Measurements from ENCODE around the gene PROZ. TPM values are rescaled to one million over a fixed set of nuclear protein-coding genes. Genes with fewer than 3 reads are reported as not detected.
"Not testable (repeated sequence)": the region's sequence is repeated elsewhere in the genome, so short reads cannot be mapped to it uniquely, and the experiment has no call there.

Gene PROZ
- total and polyA plus RNA-seq, 7 experiments from 2014 or later, result 0.24 TPM; not detected in 6

DNA sequence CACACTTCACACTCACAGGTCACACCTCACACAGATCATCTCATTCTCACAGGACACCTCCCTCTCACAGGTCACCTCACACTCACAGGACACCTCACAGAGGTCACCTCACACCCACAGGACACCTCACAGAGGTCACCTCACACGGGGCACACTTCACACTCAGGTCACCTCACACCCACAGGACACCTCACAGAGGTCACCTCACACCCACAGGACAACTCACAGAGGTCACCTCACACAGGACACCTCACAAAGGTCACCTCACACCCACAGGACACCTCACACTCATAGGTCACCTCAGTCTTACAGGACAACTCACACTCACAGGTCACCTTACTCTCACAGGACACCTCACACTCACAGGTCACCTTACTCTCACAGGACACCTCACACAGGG, 46.0 kb upstream of the PROZ start:
- CTCF ChIA-PET; H3K27me3 Mint-ChIP-seq; intact Hi-C loops (cut with micrococcal nuclease); H3K4me1 Mint-ChIP-seq; H3K4me3 ChIP-seq (ENCODE audit: low read length); DNase-seq; H3K27me3 ChIP-seq (ENCODE audit: control insufficient read depth in 2 of 2, insufficient read depth in 2 of 2, low read length in 2 of 2); ATAC-seq; H3K9me3 Mint-ChIP-seq; H3K4me1 ChIP-seq (ENCODE audit: control insufficient read depth in 2 of 2, insufficient read depth in 2 of 2, low read length in 2 of 2); H3K36me3 ChIP-seq (ENCODE audit: control insufficient read depth in 2 of 3, insufficient read depth in 3 of 3, low read length in 3 of 3); H3K36me3 Mint-ChIP-seq; H3K9me3 ChIP-seq (ENCODE audit: control insufficient read depth in 2 of 3, low read length in 3 of 3); H3K27ac ChIP-seq (ENCODE audit: low read depth, low read length); H3K4me3 Mint-ChIP-seq; POLR2A ChIA-PET; H3K27ac Mint-ChIP-seq: not testable (repeated sequence)

DNA sequence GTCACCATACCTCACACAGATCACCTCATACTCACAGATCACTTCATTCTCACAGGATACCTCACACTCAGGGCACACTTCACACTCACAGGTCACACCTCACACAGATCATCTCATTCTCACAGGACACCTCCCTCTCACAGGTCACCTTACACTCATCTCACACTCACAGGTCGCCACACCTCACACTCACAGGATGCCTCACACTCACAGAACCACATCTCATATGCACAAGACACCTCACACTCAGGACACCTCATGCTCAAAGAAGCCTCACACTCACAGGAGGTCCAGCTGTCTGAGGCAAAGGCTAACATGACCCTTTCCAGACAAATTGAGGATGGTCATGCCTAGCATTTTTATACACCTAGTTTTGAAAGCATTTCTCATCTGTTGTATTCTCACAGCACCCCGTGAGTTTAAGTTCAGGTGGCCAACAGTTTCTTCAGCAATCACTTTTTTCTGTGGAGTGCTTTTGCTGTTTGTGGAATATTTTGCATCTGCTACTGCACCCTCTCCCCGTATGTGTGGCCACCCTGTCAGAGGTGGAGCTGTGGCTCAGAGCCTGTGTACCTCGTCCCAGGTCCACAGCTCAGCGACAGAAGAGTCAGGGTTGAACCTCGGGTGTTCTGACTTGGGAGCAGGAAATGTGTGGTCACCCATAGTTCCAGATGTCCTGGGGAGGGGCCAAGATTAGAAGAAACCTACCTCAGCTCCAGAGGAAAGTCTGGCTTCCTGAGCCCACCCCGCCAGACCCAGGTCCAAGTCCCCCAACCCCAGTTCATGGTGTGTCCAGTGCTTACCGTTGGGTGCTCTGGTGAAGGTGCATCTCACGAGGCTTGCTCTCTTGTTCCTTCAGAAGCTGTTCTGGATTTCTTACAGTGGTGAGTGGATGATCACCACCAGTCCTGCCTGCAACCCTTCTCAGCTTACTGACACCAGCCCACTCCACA, 45.3 kb upstream of the PROZ start:
- Histone ChIP-seq H3K4me1 (ENCODE audit: control insufficient read depth in 2 of 2, insufficient read depth in 2 of 2, low read length in 2 of 2) (peaks cover 3 to 6% of the 10 kb centered on the region in 2 donors), H3K4me3 (ENCODE audit: low read length) (no peak overlapping the region), H3K9me3 (ENCODE audit: control insufficient read depth in 2 of 3, low read length in 3 of 3) (no peaks in the 10 kb centered on the region), H3K36me3 (ENCODE audit: control insufficient read depth in 2 of 3, insufficient read depth in 3 of 3, low read length in 3 of 3) (no peaks in the 10 kb centered on the region), H3K27me3 (ENCODE audit: control insufficient read depth in 2 of 2, insufficient read depth in 2 of 2, low read length in 2 of 2) (peaks cover 0 to 8% of the 10 kb centered on the region in 2 donors), H3K27ac (ENCODE audit: low read depth, low read length) (no peak overlapping the region)
- H3K27me3 Mint-ChIP-seq, result peaks cover 0 to 6% (median 0%) of the 10 kb centered on the region in 5 donors
- POLR2A ChIA-PET, result no interaction called here
- H3K27ac Mint-ChIP-seq, result no peak overlapping the region
- CTCF ChIA-PET, result no interaction called here
- H3K36me3 Mint-ChIP-seq, result no peaks in the 10 kb centered on the region
- intact Hi-C loops (cut with micrococcal nuclease), result no loop called here
- no peak for ATAC-seq
- peaks cover 0 to 3% (median 0%) of the 10 kb centered on the region in 7 donors for H3K4me1 Mint-ChIP-seq
- H3K9me3 Mint-ChIP-seq, result no peaks in the 10 kb centered on the region
- DNase-seq, result no peak
- no peak overlapping the region for H3K4me3 Mint-ChIP-seq

- POLR2A ChIA-PET, result no interaction called here
- H3K4me3 Mint-ChIP-seq, result no peak overlapping the region
- H3K27ac Mint-ChIP-seq, result no peak overlapping the region
- DNase-seq (no peak), ATAC-seq (no peak)
- CTCF ChIA-PET, result no interaction called here
- intact Hi-C loops (cut with micrococcal nuclease), result no loop called here
- H3K36me3 Mint-ChIP-seq, result no peaks in the 10 kb centered on the region
- Histone ChIP-seq H3K9me3 (ENCODE audit: control insufficient read depth in 2 of 3, low read length in 3 of 3) (no peaks in the 10 kb centered on the region), H3K4me3 (ENCODE audit: low read length) (no peak overlapping the region), H3K27me3 (ENCODE audit: control insufficient read depth in 2 of 2, insufficient read depth in 2 of 2, low read length in 2 of 2) (peaks cover 0 to 8% of the 10 kb centered on the region in 2 donors), H3K27ac (ENCODE audit: low read depth, low read length) (no peak overlapping the region), H3K36me3 (ENCODE audit: control insufficient read depth in 2 of 3, insufficient read depth in 3 of 3, low read length in 3 of 3) (no peaks in the 10 kb centered on the region), H3K4me1 (ENCODE audit: control insufficient read depth in 2 of 2, insufficient read depth in 2 of 2, low read length in 2 of 2) (peaks cover 3 to 6% of the 10 kb centered on the region in 2 donors)
- H3K27me3 Mint-ChIP-seq, result peaks cover 0 to 6% (median 0%) of the 10 kb centered on the region in 5 donors
- H3K4me1 Mint-ChIP-seq, result peaks cover 0 to 3% (median 0%) of the 10 kb centered on the region in 7 donors
- no peaks in the 10 kb centered on the region for H3K9me3 Mint-ChIP-seq
These were observed 44.6 kb upstream of the PROZ start for GRCh38 chr13:113113846-113114271.

- Histone ChIP-seq H3K4me1 (ENCODE audit: control insufficient read depth in 2 of 2, insufficient read depth in 2 of 2, low read length in 2 of 2) (peaks cover 3 to 4% of the 10 kb centered on the region in 2 donors), H3K36me3 (ENCODE audit: control insufficient read depth in 2 of 3, insufficient read depth in 3 of 3, low read length in 3 of 3) (no peaks in the 10 kb centered on the region), H3K27ac (ENCODE audit: low read depth, low read length) (no peak overlapping the region), H3K4me3 (ENCODE audit: low read length) (no peak overlapping the region), H3K9me3 (ENCODE audit: control insufficient read depth in 2 of 3, low read length in 3 of 3) (no peaks in the 10 kb centered on the region), H3K27me3 (ENCODE audit: control insufficient read depth in 2 of 2, insufficient read depth in 2 of 2, low read length in 2 of 2) (peaks cover 0 to 3% of the 10 kb centered on the region in 2 donors)
- ChIA-PET POLR2A (no interaction called here), CTCF (no interaction called here)
- Mint-ChIP-seq H3K9me3 (no peaks in the 10 kb centered on the region), H3K27me3 (peaks cover 0 to 3% (median 0%) of the 10 kb centered on the region in 5 donors), H3K36me3 (no peaks in the 10 kb centered on the region), H3K4me1 (no peaks in the 10 kb centered on the region), H3K4me3 (no peak overlapping the region), H3K27ac (no peak overlapping the region)
- no peak for ATAC-seq
- DNase-seq, result no peak
- intact Hi-C loops (cut with micrococcal nuclease), result no loop called here
These were observed 43.7 kb upstream of the PROZ start for GRCh38 chr13:113114511-113115362.

- ATAC-seq (no peak), DNase-seq (no peak)
- Histone ChIP-seq H3K4me1 (ENCODE audit: control insufficient read depth in 2 of 2, insufficient read depth in 2 of 2, low read length in 2 of 2) (peaks cover 0 to 3% of the 10 kb centered on the region in 2 donors), H3K4me3 (ENCODE audit: low read length) (no peak overlapping the region), H3K36me3 (ENCODE audit: control insufficient read depth in 2 of 3, insufficient read depth in 3 of 3, low read length in 3 of 3) (no peaks in the 10 kb centered on the region), H3K27me3 (ENCODE audit: control insufficient read depth in 2 of 2, insufficient read depth in 2 of 2, low read length in 2 of 2) (no peaks in the 10 kb centered on the region), H3K27ac (ENCODE audit: low read depth, low read length) (no peak overlapping the region), H3K9me3 (ENCODE audit: control insufficient read depth in 2 of 3, low read length in 3 of 3) (no peaks in the 10 kb centered on the region)
- ChIA-PET POLR2A (no interaction called here), CTCF (no interaction called here)
- Mint-ChIP-seq H3K4me3 (no peak overlapping the region), H3K27me3 (peaks cover 0 to 3% (median 0%) of the 10 kb centered on the region in 5 donors), H3K36me3 (no peaks in the 10 kb centered on the region), H3K9me3 (no peaks in the 10 kb centered on the region), H3K27ac (no peak overlapping the region), H3K4me1 (no peaks in the 10 kb centered on the region)
- intact Hi-C loops (cut with micrococcal nuclease), result no loop called here
These were observed 42.9 kb upstream of the PROZ start for GRCh38 chr13:113115363-113116205.

DNA sequence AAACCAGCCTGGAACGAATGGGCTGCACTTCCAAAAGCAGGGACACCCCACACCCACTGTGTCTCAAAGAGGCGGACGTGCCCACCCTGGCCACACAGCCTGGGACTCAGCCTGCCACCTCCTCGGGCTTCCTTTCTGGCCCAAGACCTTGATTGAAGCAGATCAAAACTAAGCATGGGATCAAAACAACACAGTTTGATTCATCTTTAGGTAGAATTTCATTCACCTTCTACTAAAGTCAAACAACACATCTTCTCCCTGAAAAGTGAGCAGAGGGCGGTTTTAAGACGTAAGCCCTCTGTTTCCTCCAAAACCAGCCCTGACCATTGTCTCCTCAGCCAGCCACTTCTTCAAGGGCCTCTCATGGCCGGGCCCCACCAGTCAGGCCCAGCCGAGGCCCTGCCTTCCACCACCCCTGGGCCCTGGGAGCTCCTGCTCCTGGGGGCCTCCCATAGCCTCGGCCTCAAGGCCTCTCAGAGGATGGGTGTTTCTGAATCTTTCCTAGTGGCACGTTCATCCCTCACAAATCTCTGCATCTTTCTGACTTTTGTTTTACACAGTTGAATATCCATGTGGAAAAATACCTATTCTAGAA, 42.1 kb upstream of the PROZ start:
- intact Hi-C loops (cut with micrococcal nuclease), result no loop called here
- Histone ChIP-seq H3K27me3 (ENCODE audit: control insufficient read depth in 2 of 2, insufficient read depth in 2 of 2, low read length in 2 of 2) (no peaks in the 10 kb centered on the region), H3K4me3 (ENCODE audit: low read length) (no peak overlapping the region), H3K4me1 (ENCODE audit: control insufficient read depth in 2 of 2, insufficient read depth in 2 of 2, low read length in 2 of 2) (peaks cover 0 to 3% of the 10 kb centered on the region in 2 donors), H3K9me3 (ENCODE audit: control insufficient read depth in 2 of 3, low read length in 3 of 3) (no peaks in the 10 kb centered on the region), H3K36me3 (ENCODE audit: control insufficient read depth in 2 of 3, insufficient read depth in 3 of 3, low read length in 3 of 3) (no peaks in the 10 kb centered on the region), H3K27ac (ENCODE audit: low read depth, low read length) (no peak overlapping the region)
- ChIA-PET POLR2A (no interaction called here), CTCF (no interaction called here)
- no peaks in the 10 kb centered on the region for H3K36me3 Mint-ChIP-seq
- H3K9me3 Mint-ChIP-seq, result no peaks in the 10 kb centered on the region
- no peaks in the 10 kb centered on the region for H3K4me1 Mint-ChIP-seq
- no peaks in the 10 kb centered on the region for H3K27me3 Mint-ChIP-seq
- no peak for ATAC-seq
- no peak overlapping the region for H3K27ac Mint-ChIP-seq
- H3K4me3 Mint-ChIP-seq, result no peak overlapping the region
- no peak for DNase-seq

Measured in naive thymus-derived CD4-positive, alpha-beta T cell (primary cell).